ENCODE measurements around the gene TGFA.

The TGFA gene

DNA sequence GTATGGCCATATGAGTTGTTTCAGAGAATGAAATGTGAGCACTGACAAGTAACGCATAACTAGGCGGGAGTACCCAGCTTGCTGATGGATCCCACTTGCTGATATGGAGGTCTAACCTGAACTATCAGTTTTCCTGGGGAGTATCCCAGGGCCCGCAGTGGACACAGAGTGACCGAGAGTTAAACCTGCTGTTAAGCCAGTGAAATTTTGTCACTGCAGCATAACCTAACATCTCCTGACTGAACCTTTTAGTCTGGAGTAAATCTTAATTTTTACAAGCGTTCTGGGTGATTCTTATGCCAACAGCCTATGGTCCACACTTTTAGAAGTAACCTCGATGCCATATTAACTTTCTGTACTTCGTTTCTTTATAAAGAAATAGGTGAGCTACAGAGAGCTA is 54.4 kb downstream of the TGFA start:
- Histone ChIP-seq H3K27ac (no peak overlapping the region), H3K9me3 (no peaks in the 10 kb centered on the region), H3K4me1 (ENCODE audit: control insufficient read depth in 1 of 2, insufficient read depth in 1 of 2, low read depth in 1 of 2, low read length in 1 of 2) (no peaks in the 10 kb centered on the region), H3K27me3 (no peaks in the 10 kb centered on the region), H3K4me3 (ENCODE audit: low read depth in 1 of 2, low read length in 1 of 2) (no peak overlapping the region), H3K36me3 (no peaks in the 10 kb centered on the region)
- no peak for TF ChIP-seq CTCF (IDR thresholded peaks at IDR 0.05)

- Histone ChIP-seq H3K36me3 (no peaks in the 10 kb centered on the region), H3K9me3 (no peaks in the 10 kb centered on the region), H3K4me3 (ENCODE audit: low read depth in 1 of 2, low read length in 1 of 2) (no peak overlapping the region), H3K27me3 (no peaks in the 10 kb centered on the region), H3K4me1 (ENCODE audit: control insufficient read depth in 1 of 2, insufficient read depth in 1 of 2, low read depth in 1 of 2, low read length in 1 of 2) (no peaks in the 10 kb centered on the region), H3K27ac (no peak overlapping the region)
- no peak for TF ChIP-seq CTCF (IDR thresholded peaks at IDR 0.05)
These were observed 55.1 kb downstream of the TGFA start for GRCh38 chr2:70498528-70498927.

- H3K4me3 ChIP-seq (ENCODE audit: low read depth in 1 of 2, low read length in 1 of 2), result no peak overlapping the region
- no peaks in the 10 kb centered on the region for H3K9me3 ChIP-seq
- TF ChIP-seq CTCF (IDR thresholded peaks at IDR 0.05), result no peak
- no peaks in the 10 kb centered on the region for H3K36me3 ChIP-seq
- H3K27ac ChIP-seq, result no peak overlapping the region
- H3K4me1 ChIP-seq (ENCODE audit: control insufficient read depth in 1 of 2, insufficient read depth in 1 of 2, low read depth in 1 of 2, low read length in 1 of 2), result no peaks in the 10 kb centered on the region
- H3K27me3 ChIP-seq, result no peaks in the 10 kb centered on the region
These were observed 55.6 kb downstream of the TGFA start for GRCh38 chr2:70498054-70498453.

DNA sequence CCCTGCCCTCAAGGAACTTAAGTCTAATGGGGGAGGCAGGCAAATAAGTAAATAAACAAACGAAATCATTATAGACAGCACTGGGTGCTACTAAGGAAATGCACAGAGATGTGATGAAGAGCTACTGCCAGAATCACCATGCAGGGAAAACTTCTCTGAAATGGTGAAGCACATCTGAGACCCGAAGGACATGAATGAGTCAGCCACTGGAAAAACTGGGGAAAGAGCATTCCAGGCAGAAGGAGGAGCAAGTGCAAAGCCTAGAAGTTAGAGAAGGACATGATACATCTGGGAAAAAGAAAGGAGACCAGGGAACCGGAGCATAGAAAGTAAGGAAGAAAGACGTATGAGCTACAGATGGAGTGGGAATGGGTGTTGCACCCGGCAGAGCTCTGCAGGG is 56.8 kb downstream of the TGFA start:
- H3K4me3 ChIP-seq (ENCODE audit: low read depth in 1 of 2, low read length in 1 of 2), result no peak overlapping the region
- H3K27ac ChIP-seq, result no peak overlapping the region
- TF ChIP-seq CTCF (IDR thresholded peaks at IDR 0.05), result no peak
- no peaks in the 10 kb centered on the region for H3K4me1 ChIP-seq (ENCODE audit: control insufficient read depth in 1 of 2, insufficient read depth in 1 of 2, low read depth in 1 of 2, low read length in 1 of 2)
- H3K27me3 ChIP-seq, result no peaks in the 10 kb centered on the region
- no peaks in the 10 kb centered on the region for H3K9me3 ChIP-seq
- H3K36me3 ChIP-seq, result no peaks in the 10 kb centered on the region

DNA sequence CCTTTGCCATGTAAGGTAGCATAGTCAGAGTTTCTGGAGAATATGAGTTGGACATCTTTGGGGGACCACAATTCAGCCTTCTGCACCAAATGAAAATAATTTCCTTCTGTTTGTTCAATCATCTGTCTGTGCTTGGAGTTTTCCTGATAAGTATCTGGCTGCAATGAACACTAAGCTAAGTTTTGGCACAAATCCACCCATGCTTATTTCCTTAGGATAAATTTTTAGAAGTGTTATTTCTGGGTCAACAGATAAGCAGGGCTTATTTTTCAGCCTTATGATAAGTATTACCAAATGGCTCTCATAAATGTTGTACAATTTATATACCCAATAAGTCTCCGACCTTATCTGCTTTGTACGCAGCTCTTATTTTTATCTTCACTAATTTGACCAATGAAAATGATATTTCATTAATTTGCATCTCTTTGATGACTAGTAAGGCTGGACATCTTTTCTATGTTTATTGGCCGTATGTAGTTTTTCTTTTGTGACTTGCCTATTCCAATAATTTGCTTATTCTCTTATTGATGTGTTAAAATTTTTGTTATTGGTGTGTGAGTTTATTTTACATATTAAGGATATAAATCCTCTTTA is 59.2 kb downstream of the TGFA start:
- no peaks in the 10 kb centered on the region for H3K36me3 ChIP-seq
- H3K27ac ChIP-seq, result no peak overlapping the region
- no peak for TF ChIP-seq CTCF (IDR thresholded peaks at IDR 0.05)
- no peaks in the 10 kb centered on the region for H3K27me3 ChIP-seq
- H3K9me3 ChIP-seq, result no peaks in the 10 kb centered on the region
- no peaks in the 10 kb centered on the region for H3K4me1 ChIP-seq (ENCODE audit: control insufficient read depth in 1 of 2, insufficient read depth in 1 of 2, low read depth in 1 of 2, low read length in 1 of 2)
- no peak overlapping the region for H3K4me3 ChIP-seq (ENCODE audit: low read depth in 1 of 2, low read length in 1 of 2)

- H3K36me3 ChIP-seq, result no peaks in the 10 kb centered on the region
- H3K4me1 ChIP-seq (ENCODE audit: control insufficient read depth in 1 of 2, insufficient read depth in 1 of 2, low read depth in 1 of 2, low read length in 1 of 2), result no peaks in the 10 kb centered on the region
- no peak overlapping the region for H3K27ac ChIP-seq
- no peaks in the 10 kb centered on the region for H3K27me3 ChIP-seq
- no peaks in the 10 kb centered on the region for H3K9me3 ChIP-seq
- no peak for TF ChIP-seq CTCF (IDR thresholded peaks at IDR 0.05)
- no peak overlapping the region for H3K4me3 ChIP-seq (ENCODE audit: low read depth in 1 of 2, low read length in 1 of 2)
These were observed 63.2 kb downstream of the TGFA start for GRCh38 chr2:70490381-70490780.

All from neutrophil (primary cell).